ENCODE data around the gene WNT6.

GRCh38 chr2:218898109-218898878, 38.7 kb downstream of the WNT6 start:
- TF ChIP-seq CTCF (IDR thresholded peaks at IDR 0.05) = peak; percentile 98
- TF ChIP-seq ZFX (IDR thresholded peaks at IDR 0.05; ENCODE audit: borderline replicate concordance) = no peak
